Measurements from ENCODE around the gene SUPT20HL1.

Gene SUPT20HL1

GRCh38 chrX:24399550-24399949 is 39.1 kb downstream of the SUPT20HL1 start:
- DNase-seq (ENCODE audit: low spot score), result no peak
- TF ChIP-seq, protein P1, sequence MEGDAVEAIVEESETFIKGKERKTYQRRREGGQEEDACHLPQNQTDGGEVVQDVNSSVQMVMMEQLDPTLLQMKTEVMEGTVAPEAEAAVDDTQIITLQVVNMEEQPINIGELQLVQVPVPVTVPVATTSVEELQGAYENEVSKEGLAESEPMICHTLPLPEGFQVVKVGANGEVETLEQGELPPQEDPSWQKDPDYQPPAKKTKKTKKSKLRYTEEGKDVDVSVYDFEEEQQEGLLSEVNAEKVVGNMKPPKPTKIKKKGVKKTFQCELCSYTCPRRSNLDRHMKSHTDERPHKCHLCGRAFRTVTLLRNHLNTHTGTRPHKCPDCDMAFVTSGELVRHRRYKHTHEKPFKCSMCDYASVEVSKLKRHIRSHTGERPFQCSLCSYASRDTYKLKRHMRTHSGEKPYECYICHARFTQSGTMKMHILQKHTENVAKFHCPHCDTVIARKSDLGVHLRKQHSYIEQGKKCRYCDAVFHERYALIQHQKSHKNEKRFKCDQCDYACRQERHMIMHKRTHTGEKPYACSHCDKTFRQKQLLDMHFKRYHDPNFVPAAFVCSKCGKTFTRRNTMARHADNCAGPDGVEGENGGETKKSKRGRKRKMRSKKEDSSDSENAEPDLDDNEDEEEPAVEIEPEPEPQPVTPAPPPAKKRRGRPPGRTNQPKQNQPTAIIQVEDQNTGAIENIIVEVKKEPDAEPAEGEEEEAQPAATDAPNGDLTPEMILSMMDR (IDR thresholded peaks at IDR 0.05; ENCODE audit: extremely low read depth, missing control alignments), result no peak

- TF ChIP-seq, protein P1 (IDR thresholded peaks at IDR 0.05; ENCODE audit: extremely low read depth, missing control alignments), result no peak
- DNase-seq (ENCODE audit: low spot score), result no peak
These were observed 45.5 kb downstream of the SUPT20HL1 start for GRCh38 chrX:24405959-24406358.
